Epithelial cell of esophagus (primary cell): Measurements from ENCODE around the gene ACE2.
"Not testable (repeated sequence)": the region's sequence is repeated elsewhere in the genome, so short reads cannot be mapped to it uniquely, and the experiment has no call there.

Source experiments
- DNase-seq: peaks from one replicate; pipeline ENCODE4 v3.0.0; 2010; ENCODE audit warnings: low read depth
- H3K4me3 ChIP-seq: 2 replicates; pipeline ENCODE4 v1.5.1; 2011; ENCODE audit warnings: mild to moderate bottlenecking, low read length, control low read depth
- TF ChIP-seq, protein P1 (sequence below): IDR thresholded peaks from 2 replicates; pipeline ENCODE4 v1.5.1; 2011; ENCODE audit warnings: low read depth, mild to moderate bottlenecking, low read length, control low read depth, inconsistent platforms; ENCODE audit not compliant: insufficient read depth; ENCODE audit errors: missing control alignments

ACE2 gene

DNA sequence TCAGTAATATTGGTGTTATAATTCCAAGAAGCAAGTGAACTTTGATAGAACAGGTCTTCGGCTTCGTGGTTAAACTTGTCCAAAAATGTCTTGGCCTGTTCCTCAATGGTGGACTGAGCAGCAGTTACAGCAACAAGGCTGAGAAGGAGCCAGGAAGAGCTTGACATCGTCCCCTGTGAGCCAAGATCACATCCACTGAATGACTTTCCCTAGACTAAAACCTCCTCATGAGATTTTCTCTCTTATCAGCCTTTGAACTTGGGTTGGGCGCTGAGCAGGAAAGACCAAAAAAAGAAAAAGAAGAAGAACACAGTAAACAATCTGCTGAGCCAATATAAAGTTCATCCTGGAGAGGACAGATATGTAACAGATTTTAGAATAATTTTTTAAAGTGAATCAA, at the start of gene ACE2:
ACE2 (minus strand) TSS at position 216 of the 400 bp plus-strand sequence; CDS start at position 167, 49 bp downstream.
- no peak within 1 kb of the TSS for H3K4me3 ChIP-seq
- no peak for DNase-seq
- TF ChIP-seq, protein P1, sequence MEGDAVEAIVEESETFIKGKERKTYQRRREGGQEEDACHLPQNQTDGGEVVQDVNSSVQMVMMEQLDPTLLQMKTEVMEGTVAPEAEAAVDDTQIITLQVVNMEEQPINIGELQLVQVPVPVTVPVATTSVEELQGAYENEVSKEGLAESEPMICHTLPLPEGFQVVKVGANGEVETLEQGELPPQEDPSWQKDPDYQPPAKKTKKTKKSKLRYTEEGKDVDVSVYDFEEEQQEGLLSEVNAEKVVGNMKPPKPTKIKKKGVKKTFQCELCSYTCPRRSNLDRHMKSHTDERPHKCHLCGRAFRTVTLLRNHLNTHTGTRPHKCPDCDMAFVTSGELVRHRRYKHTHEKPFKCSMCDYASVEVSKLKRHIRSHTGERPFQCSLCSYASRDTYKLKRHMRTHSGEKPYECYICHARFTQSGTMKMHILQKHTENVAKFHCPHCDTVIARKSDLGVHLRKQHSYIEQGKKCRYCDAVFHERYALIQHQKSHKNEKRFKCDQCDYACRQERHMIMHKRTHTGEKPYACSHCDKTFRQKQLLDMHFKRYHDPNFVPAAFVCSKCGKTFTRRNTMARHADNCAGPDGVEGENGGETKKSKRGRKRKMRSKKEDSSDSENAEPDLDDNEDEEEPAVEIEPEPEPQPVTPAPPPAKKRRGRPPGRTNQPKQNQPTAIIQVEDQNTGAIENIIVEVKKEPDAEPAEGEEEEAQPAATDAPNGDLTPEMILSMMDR: no peak

DNA sequence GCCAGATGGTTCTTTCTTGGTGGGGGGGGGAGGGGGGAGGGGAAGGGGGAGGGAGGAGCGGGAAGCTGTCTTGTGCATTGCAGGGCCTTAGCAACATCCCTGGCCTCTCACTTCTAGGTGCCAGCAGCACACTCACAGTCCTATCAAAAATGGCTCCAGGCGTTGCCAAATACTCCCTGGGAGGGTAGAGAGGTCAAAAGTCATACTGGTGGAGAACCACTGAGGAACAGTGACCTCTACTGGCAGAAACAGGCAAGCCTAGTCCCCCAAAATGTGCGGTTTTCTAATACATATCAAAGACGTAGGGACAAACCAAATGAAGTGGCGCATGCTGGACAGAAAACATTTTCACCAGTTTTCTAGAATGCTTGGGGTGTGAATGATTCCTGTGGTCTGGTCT, 46.8 kb upstream of the ACE2 start:
- not testable (repeated sequence) for DNase-seq, H3K4me3 ChIP-seq

DNA sequence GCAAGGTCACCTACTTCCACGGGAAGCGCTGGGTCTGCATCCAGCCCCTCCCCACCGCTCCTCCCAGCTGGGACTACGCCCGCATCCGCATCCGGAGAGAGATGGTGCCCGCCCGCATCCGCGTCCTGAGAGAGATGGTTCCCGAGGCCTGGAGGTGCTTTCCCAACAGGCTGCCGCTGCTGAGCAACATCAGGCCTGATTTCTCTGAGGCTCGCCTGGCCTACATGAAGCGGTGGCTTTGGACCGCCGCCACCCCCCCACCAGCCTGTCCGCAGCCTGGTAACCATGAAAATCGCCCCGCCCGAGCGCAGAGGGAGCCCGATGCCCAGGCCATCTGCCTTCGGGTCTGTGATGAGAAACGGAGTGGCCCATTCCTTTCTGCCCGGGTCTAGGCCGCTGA, 45.8 kb upstream of the ACE2 start:
- no peak overlapping the region for H3K4me3 ChIP-seq
- DNase-seq: no peak
- TF ChIP-seq, protein P1: no peak

DNA sequence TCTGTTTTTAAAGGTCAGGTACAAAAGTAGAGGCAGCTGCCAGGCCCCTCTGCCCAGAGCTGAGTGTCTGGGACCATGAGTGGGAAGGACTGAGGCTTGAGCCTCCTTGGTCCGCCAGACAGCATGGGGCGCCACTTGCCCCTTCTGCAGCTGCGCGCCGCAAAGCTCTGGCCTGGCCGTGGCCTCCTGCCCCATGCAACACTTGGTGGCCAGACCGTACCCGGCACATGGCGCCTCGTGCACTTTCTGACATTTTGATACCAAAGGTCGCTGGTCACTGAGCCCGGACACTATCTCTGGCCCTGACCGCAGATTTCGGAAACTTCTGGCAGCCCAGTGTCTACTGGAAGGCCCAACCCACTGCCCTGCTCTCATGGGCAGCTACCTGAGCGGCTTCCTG, 45.3 kb upstream of the ACE2 start:
- DNase-seq: no peak
- TF ChIP-seq, protein P1: no peak
- no peak overlapping the region for H3K4me3 ChIP-seq

DNA sequence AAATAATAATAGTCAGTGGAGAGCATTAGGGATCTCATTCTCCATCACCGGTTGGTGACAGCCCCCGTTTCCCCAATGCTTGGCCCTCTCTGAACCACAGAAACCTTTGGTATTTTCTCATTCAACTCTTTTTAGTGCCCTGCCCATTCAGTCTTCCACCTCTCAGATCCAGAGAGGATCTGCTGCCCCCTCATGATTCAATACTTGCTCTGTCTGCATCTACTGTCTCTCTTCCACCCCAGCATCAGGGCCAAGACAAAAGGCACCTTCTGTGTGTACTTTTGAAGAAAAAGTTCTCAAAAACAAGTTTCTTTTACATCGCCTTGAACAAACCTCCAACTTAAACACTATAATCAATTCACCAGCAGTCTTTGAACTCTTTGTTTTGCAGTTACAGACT, 44.5 kb upstream of the ACE2 start:
- no peak for DNase-seq
- H3K4me3 ChIP-seq: no peak overlapping the region
- TF ChIP-seq, protein P1: no peak

DNA sequence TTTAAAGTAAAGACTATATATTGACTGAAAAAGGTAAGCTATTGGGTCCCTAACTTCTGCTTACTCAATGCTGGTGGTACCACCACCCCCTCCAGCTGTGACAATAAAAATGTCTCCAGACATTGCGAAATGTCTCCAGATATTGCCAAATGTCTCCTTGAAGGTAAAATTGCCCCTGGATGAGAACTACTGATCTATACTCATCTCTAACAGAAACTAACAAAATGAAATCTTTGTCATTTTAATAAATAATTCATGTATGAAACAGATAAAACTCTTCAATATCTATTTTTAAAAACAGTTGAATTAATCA, 43.8 kb upstream of the ACE2 start:
- TF ChIP-seq, protein P1: no peak
- no peak overlapping the region for H3K4me3 ChIP-seq
- no peak for DNase-seq

DNA sequence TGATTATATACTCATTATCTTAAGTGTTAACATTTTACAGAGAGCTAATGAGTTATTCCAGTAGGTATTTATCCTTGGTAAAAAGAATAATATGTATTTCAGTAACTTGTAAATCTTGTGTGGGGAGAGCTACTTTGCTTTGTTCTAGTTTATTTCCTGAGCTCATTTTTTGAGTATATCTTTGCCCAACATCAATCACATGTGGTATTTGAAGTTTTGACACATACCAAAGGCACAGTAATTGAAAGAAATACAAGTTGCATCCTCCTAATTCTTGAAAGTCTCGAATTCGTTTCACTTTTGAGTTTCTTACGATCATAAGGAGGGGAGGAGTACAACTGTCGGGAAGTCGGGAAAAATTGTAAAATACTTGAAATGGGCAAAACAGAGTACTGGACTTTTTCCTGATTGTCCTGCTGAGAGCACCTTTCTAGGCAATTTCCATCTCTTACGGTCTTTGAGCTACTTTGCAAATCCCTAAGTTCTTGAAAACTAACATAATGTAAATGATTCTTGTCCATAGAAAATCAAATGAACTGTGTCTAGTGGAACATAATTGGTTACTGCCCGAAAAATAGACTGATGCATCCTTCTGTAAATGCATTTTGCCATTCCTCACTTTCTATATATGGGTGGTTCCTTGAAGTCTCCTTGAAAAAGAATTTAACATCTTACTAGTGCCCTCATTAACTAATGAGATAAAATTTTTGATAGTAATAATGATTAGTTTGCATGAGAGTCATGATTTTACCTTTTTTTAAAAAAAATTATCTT, 43.2 kb upstream of the ACE2 start:
- H3K4me3 ChIP-seq: no peak overlapping the region
- DNase-seq: no peak
- TF ChIP-seq, protein P1: no peak
